HG03571 (cell line): ENCODE data around the gene HDHD5.

Experiments used
- ATAC-seq: cut with Tn5 transposase; IDR thresholded peaks from one replicate; pipeline ENCODE4 v1.9.1; 2021; ENCODE audit not compliant: unreplicated experiment

The HDHD5 gene

GRCh38 chr22:17120711-17121232, 38.3 kb downstream of the HDHD5 start:
- no peak for ATAC-seq

- no peak for ATAC-seq
Observed at GRCh38 chr22:17120281-17120680, 38.8 kb downstream of the HDHD5 start.

GRCh38 chr22:17119481-17120202, 39.4 kb downstream of the HDHD5 start:
- no peak for ATAC-seq

DNA sequence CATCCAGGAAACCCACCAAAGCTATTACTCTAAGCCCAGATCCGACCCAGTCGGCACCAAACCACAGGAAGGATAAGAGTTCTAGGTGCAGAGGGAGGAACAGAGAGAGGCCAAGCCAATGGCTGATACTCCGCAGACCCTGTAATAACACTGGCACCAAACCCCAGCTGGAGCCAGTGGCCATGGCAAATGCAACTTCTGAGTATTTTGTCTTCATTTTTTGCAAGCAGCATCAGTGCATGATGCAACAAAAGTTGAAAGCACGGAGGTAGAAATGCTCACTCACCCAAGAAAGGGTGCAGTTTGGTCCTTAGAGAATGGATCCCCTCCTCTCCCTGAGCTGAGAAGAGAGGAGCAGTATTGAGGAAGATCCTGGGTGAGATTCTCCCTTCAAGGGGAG, 40.7 kb downstream of the HDHD5 start:
- no peak for ATAC-seq

DNA sequence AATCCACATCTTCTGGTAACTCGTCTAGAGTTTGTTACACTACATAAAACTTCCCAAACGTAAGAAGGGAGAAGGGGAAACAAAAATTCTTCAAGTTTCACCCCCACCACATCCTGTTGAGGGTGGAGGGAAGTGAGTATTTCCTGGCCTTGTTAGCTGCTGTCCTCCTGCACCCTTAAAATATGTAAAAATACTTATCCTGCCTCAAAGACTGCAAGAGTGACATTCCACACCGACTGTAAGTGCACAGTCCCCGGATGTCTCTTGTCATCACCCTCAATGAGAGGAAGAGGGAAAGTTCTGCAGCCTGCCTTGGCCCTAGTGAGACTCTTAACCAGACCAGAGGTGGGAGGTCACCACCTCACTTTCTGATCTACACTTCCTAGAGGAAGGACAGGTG, 41.2 kb downstream of the HDHD5 start:
- no peak for ATAC-seq

DNA sequence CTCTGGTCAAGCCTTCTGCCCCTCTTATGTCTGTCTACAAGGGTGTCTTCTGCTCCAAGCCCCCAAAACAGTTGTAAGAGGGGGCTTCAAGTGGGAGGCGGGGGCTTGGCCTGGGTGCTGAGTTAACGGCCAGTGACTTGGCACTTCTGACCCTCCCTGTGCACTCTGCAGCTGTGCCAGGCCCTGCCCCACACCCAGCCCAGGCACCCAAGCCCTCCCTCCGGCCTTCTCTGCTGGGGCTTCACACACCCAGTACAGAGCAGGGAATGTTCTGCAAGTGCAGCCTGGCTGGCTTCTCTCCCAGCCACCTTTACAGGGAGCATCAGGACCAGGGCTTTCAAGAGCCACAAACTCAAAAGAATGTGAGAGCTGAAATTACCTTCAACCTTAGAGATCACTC, 41.7 kb downstream of the HDHD5 start:
- ATAC-seq, result no peak

DNA sequence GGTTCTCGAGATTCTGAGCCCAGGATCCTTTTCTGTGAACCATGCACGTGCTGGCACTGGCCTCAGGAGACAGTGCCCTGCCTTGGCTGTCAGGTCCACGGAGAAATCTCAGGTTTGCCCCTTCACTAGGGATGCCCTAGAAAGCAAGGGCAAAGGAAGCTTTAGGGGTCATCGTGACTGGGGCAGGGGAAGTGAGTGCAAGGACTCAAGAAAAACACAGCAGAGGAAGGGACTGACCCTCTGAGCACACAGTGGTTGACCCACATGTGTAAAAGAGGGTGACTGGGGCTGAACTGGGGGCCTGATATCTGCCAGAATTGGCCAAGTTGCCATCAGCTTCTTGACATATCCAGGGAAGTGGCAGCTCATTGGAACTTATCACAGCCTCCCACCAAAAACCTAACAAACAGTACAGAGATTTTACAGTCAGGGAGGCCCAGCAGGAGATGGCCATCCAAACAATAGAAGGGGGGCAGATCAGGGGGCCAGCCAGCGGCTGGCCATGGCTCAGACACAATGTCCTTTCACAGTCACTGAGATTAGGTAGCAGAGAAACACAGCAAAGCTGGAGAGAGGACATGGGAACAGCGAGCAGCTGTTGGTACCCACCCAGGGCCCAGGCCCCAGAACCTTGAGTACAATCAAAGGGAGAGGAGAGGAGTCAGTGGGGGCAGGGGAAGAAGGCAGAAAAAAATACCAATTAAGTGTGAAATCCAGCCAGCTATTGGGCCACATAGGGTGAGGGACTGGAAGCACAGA, 42.3 kb downstream of the HDHD5 start:
- no peak for ATAC-seq

GRCh38 chr22:17115945-17116565, 43.0 kb downstream of the HDHD5 start:
- ATAC-seq, result no peak

GRCh38 chr22:17115236-17115635, 43.8 kb downstream of the HDHD5 start:
- ATAC-seq, result no peak

DNA sequence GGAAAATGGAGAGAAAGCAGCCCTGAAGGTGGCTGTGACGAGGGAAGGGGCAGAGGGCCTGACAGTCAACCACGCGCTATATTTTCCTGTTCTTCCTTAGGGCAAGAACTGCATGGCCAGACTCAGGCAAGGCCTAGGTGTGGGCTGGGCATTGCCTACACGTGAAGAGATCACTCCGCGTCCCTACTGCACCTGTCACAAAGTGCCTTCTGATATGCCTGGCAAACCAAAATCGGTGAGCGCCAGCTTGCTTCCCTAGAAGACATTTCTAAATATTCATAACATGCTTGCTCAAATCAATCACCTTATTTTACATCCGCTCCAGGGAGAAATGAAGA, 44.2 kb downstream of the HDHD5 start:
- ATAC-seq, result no peak

DNA sequence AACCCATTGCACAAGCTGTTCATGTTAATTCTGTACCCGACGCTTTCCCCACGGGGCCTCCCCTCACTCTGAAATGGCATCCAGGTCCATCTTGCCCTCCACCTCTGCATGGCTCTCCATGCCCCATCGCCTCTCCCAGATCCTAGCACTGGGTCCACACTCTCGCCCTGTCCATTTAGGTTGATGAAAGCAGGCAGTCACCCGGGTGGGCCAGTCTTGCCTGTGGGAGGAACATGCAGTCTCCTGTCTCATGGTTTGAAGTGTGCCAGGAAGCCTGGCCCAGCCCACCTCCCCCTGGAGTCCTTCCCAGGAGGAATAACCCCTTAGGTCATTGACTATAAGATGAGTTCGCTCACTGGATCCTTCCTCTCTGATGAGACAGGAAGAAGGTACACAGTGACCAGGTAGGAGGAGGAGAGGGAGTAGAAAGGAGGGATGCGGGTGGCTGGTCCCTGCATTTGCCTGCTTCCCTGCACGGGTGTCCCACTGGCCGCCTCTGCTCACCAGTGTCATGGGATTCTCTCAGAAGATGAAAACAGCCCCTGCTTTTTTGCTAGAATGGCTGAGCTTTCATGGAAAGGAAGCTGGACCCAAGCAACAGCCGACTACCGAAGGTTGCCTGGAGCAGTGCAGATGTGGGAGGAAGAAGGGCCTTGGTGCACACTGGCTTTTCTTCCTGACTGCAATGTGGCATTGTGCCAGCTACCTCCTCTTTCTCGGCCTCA, 44.7 kb downstream of the HDHD5 start:
- no peak for ATAC-seq

DNA sequence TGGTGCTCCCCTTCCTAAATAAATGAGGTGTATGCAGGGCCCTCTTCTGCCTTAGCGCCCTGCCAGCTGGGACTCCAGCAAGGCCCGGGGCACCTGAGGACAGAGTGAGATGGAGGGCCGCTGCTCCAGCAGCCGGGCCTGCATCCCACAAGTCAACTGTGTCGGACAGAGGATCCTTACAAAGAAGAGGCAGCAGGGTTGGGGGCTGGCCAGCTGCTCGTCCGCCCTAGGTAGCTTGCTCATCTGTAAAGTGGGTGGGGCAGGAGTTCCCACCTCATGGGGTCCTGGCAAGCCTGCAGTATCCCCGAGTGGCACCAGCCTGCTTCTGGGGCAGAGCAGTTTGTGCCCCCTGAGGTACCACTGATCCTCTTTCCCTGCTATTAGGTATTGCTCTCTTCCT, 45.5 kb downstream of the HDHD5 start:
- ATAC-seq, result no peak

GRCh38 chr22:17112491-17113042, 46.5 kb downstream of the HDHD5 start:
- ATAC-seq, result no peak

DNA sequence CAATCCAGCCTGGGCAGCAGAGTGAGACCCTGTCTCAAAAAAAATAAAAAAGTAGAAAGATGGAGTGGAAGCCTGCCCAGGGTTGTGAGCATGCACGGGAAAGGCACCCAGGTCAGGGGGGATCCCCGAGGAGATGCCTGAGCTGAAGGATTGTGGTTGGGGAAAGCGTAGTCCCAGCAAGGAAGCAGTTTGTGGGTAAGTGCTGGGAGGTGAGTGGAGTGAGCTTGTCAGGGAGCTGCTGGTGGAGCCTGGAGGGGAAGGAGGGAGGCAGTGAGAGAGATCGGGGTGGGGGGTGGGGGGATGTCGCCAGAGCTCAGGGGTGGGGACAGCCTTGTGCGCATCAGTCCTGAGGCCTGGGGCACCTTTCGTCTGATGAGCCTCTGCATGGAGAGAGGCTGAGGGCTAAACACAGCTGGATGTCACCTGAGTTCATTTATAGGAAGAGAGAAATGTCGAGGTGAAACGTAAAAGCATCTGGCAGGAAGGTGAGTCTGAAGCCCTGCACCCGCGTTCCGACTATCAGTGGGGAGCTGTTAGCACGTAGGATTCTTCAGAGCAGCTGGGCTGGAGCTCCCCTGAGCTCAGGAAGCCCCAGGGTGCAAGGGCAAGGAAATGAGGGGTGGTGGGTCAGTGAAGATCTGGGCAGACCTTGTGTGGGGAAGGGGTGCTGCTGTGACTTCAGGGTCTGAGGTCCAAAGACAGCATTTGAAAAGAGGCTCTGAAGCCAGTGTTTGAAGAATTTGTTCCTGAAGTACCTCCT, 48.1 kb downstream of the HDHD5 start:
- no peak for ATAC-seq

DNA sequence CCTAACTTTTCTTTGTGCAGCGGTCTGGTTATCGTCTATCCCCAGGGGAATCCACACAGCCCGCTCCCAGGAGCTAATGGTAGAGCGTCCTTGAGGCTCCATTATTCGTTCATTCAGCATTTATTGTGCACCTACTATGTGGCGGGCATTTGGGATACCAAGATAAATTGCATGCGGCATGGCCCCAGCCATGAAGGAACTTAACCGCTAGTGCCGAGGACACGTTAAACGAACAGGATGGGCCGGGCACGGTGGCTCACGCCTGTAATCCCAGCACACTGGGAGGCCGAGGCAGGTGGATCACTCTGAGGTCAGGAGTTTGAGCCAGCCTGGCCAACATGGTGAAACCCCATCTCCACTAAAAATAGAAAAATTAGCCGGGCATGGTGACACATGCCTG, 49.1 kb downstream of the HDHD5 start:
- ATAC-seq, result no peak

DNA sequence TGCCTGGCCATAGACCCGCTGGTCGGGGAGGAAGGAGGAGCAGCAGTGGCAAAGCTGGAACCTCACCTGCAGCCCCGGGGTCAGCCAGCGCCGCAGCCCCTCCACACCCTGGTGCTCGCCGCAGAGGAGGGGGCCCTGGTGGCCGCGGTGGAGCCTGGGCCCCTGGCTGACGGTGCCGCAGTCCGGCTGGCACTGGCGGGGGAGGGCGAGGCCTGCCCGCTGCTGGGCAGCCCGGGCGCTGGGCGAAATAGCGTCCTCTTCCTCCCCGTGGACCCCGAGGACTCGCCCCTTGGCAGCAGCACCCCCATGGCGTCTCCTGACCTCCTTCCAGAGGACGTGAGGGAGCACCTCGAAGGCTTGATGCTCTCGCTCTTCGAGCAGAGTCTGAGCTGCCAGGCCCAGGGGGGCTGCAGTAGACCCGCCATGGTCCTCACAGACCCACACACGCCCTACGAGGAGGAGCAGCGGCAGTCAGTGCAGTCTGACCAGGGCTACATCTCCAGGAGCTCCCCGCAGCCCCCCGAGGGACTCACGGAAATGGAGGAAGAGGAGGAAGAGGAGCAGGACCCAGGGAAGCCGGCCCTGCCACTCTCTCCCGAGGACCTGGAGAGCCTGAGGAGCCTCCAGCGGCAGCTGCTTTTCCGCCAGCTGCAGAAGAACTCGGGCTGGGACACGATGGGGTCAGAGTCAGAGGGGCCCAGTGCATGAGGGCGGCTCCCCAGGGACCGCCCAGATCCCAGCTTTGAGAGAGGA, 49.8 kb downstream of the HDHD5 start:
- no peak for ATAC-seq

- no peak for ATAC-seq
Observed at GRCh38 chr22:17108256-17109112, 50.6 kb downstream of the HDHD5 start.

GRCh38 chr22:17107547-17107810, 51.6 kb downstream of the HDHD5 start:
- no peak for ATAC-seq
